Tibial nerve (tissue), 4 donors: Measurements from ENCODE around the gene CIT. TPM values are rescaled to one million over a fixed set of nuclear protein-coding genes. Genes with fewer than 3 reads are reported as not detected.

Source experiments
- DNase-seq, 2 donors: peaks; one replicate each; pipeline ENCODE4 v3.0.0-alpha.2; 2019; ENCODE audit warnings: low spot score in 2 of 2
- H3K27ac ChIP-seq, 4 donors: fragments of 200-600 bp; sonication (generic) in 3 of 4; one replicate each; pipeline ENCODE4 v1.5.1; 2017 to 2019; ENCODE audit warnings: mild to moderate bottlenecking in 1 of 4
- H3K27me3 ChIP-seq, 2 donors: fragments of 200-600 bp; sonication (generic) in 1 of 2; one replicate each; pipeline versions ENCODE4 v1.5.1 to v1.6.0; 2017 to 2019
- H3K36me3 ChIP-seq, 3 donors: fragments of 200-600 bp; sonication (generic); one replicate each; pipeline ENCODE4 v1.5.1; 2018 to 2019
- H3K4me1 ChIP-seq, 4 donors: fragments of 200-600 bp; sonication (generic) in 3 of 4; one replicate each; pipeline ENCODE4 v1.5.1; 2017 to 2019
- H3K4me3 ChIP-seq, 4 donors: fragments of 200-600 bp; sonication (generic) in 3 of 4; one replicate each; pipeline ENCODE4 v1.5.1; 2017 to 2019; ENCODE audit warnings: mild to moderate bottlenecking in 1 of 4, moderate library complexity in 1 of 4
- H3K9me3 ChIP-seq, 4 donors: fragments of 200-600 bp; sonication (generic) in 3 of 4; one replicate each; pipeline ENCODE4 v1.5.1; 2017 to 2019
- EP300 ChIP-seq, 2 donors: sonication (generic); formaldehyde crosslinking; IDR thresholded peaks; one replicate each; pipeline ENCODE4 v1.6.1; 2017; ENCODE audit warnings: antibody characterized with exemption in 2 of 2, mild to moderate bottlenecking in 1 of 2
- POLR2A ChIP-seq, 2 donors: fragments of 450-650 bp; IDR thresholded peaks; one replicate each; pipeline ENCODE4 v1.6.1; 2017; ENCODE audit warnings: antibody characterized with exemption in 2 of 2, mild to moderate bottlenecking in 2 of 2, moderate library complexity in 2 of 2
- WGBS, 2 donors: methylation state at CpG; one replicate each; pipeline ENCODE4 v1.1.5; 2018; 5-methylcytosine and 5-hydroxymethylcytosine counted together
- total RNA-seq, 4 donors: library from RNA; depleted of rRNA; stranded (reverse); fragments of >200 nt; gene quantifications; one replicate each; pipeline ENCODE4 v1.1.0, GENCODE V29; 2016
- TF ChIP-seq, protein P1 (sequence below), 5 experiments: fragments of 200-600 bp in 3 of 5; fragments of 450-650 bp in 2 of 5; sonication (generic) in 3 of 5; IDR thresholded peaks; one replicate each; pipeline ENCODE4 v1.5.1; 2016 to 2019; ENCODE audit warnings: antibody characterized with exemption in 5 of 5, mild to moderate bottlenecking in 3 of 5, moderate library complexity in 2 of 5

Gene CIT
- total RNA-seq, 4 donors from 2014 or later: 22.0 to 72.1 (median 40.8) TPM

GRCh38 chr12:119762619-119763018 is 114.5 kb downstream of the CIT start:
- Histone ChIP-seq H3K27me3 (no peaks in the 10 kb centered on the region), H3K9me3 (peaks cover 0 to 5% (median 0%) of the 10 kb centered on the region in 4 donors), H3K4me3 (no peak overlapping the region), H3K27ac (no peak overlapping the region), H3K36me3 (peaks cover 0 to 53% (median 0%) of the 10 kb centered on the region in 3 donors), H3K4me1 (no peaks in the 10 kb centered on the region)
- DNase-seq: no peak
- 94 to 95% methylated on average over 4 of the region's 4 CpGs for WGBS, 2 donors
- TF ChIP-seq EP300 (IDR thresholded peaks at IDR 0.05): no peak
- no peak for TF ChIP-seq POLR2A (IDR thresholded peaks at IDR 0.05)
- TF ChIP-seq, protein P1, sequence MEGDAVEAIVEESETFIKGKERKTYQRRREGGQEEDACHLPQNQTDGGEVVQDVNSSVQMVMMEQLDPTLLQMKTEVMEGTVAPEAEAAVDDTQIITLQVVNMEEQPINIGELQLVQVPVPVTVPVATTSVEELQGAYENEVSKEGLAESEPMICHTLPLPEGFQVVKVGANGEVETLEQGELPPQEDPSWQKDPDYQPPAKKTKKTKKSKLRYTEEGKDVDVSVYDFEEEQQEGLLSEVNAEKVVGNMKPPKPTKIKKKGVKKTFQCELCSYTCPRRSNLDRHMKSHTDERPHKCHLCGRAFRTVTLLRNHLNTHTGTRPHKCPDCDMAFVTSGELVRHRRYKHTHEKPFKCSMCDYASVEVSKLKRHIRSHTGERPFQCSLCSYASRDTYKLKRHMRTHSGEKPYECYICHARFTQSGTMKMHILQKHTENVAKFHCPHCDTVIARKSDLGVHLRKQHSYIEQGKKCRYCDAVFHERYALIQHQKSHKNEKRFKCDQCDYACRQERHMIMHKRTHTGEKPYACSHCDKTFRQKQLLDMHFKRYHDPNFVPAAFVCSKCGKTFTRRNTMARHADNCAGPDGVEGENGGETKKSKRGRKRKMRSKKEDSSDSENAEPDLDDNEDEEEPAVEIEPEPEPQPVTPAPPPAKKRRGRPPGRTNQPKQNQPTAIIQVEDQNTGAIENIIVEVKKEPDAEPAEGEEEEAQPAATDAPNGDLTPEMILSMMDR (IDR thresholded peaks at IDR 0.05): no peak

- TF ChIP-seq EP300 (IDR thresholded peaks at IDR 0.05): no peak
- TF ChIP-seq, protein P1 (IDR thresholded peaks at IDR 0.05): no peak
- no peak for DNase-seq
- peaks cover 0 to 75% (median 0%) of the 10 kb centered on the region in 3 donors for H3K36me3 ChIP-seq
- no peak overlapping the region for H3K27ac ChIP-seq
- 91 to 96% methylated on average over 4 of the region's 4 CpGs for WGBS, 2 donors
- H3K9me3 ChIP-seq: no peaks in the 10 kb centered on the region
- H3K4me1 ChIP-seq: no peaks in the 10 kb centered on the region
- no peaks in the 10 kb centered on the region for H3K27me3 ChIP-seq
- no peak overlapping the region for H3K4me3 ChIP-seq
Measured at GRCh38 chr12:119758722-119759121, 118.4 kb downstream of the CIT start.

- no peaks in the 10 kb centered on the region for H3K27me3 ChIP-seq
- H3K9me3 ChIP-seq: no peaks in the 10 kb centered on the region
- no peak overlapping the region for H3K4me3 ChIP-seq
- no peak for TF ChIP-seq POLR2A (IDR thresholded peaks at IDR 0.05)
- no peak for TF ChIP-seq EP300 (IDR thresholded peaks at IDR 0.05)
- TF ChIP-seq, protein P1 (IDR thresholded peaks at IDR 0.05): no peak
- peaks cover 0 to 75% (median 0%) of the 10 kb centered on the region in 3 donors for H3K36me3 ChIP-seq
- no peak overlapping the region for H3K27ac ChIP-seq
- 92 to 97% methylated on average over 2 of the region's 2 CpGs for WGBS, 2 donors
- no peaks in the 10 kb centered on the region for H3K4me1 ChIP-seq
- no peak for DNase-seq
Measured at GRCh38 chr12:119758234-119758633, 118.9 kb downstream of the CIT start.

GRCh38 chr12:119751961-119752360 is 125.2 kb downstream of the CIT start:
- DNase-seq: no peak
- no peak overlapping the region for H3K27ac ChIP-seq
- WGBS, 2 donors: 76 to 90% methylated on average over 9 of the region's 9 CpGs
- no peaks in the 10 kb centered on the region for H3K9me3 ChIP-seq
- TF ChIP-seq, protein P1 (IDR thresholded peaks at IDR 0.05): no peak
- TF ChIP-seq EP300 (IDR thresholded peaks at IDR 0.05) (no peak), POLR2A (IDR thresholded peaks at IDR 0.05) (no peak)
- H3K4me3 ChIP-seq: no peak overlapping the region
- no peaks in the 10 kb centered on the region for H3K4me1 ChIP-seq
- H3K36me3 ChIP-seq: peaks cover 0 to 62% (median 0%) of the 10 kb centered on the region in 3 donors
- no peaks in the 10 kb centered on the region for H3K27me3 ChIP-seq

DNA sequence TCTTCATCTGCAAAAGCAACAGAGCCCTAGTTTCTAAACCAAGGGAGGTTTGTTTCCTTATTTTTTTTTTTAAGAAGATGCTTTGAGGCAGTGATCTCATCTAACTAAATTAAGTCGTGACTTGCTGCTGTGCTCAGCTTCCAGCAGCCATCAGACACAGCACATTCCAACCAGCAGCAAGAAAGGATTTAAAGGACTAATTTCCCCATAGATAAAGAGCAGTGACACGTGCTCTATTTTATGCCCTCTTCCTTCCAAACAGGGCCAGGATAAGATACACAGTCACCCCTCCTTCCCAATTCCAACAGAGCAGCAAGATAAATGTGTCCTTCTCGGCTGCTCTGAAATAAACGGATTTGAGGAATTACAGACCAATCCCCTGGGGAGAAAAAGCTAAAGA is 127.5 kb downstream of the CIT start:
- H3K4me3 ChIP-seq: no peak overlapping the region
- peaks cover 0 to 20% (median 3%) of the 10 kb centered on the region in 4 donors for H3K9me3 ChIP-seq
- no peak for DNase-seq
- WGBS, 2 donors: 34 to 40% methylated on average over 4 of the region's 4 CpGs
- H3K27ac ChIP-seq: no peak overlapping the region
- peaks cover 0 to 62% (median 0%) of the 10 kb centered on the region in 3 donors for H3K36me3 ChIP-seq
- H3K27me3 ChIP-seq: no peaks in the 10 kb centered on the region
- no peaks in the 10 kb centered on the region for H3K4me1 ChIP-seq
- TF ChIP-seq POLR2A (IDR thresholded peaks at IDR 0.05) (no peak), EP300 (IDR thresholded peaks at IDR 0.05) (no peak)
- TF ChIP-seq, protein P1 (IDR thresholded peaks at IDR 0.05): no peak
